Measurements from ENCODE around the gene PRKG1. TPM values are rescaled to one million over a fixed set of nuclear protein-coding genes. Genes with fewer than 3 reads are reported as not detected.

PRKG1 gene
- total RNA-seq, 1 experiment from 2014 or later, result 10.4 TPM

DNA sequence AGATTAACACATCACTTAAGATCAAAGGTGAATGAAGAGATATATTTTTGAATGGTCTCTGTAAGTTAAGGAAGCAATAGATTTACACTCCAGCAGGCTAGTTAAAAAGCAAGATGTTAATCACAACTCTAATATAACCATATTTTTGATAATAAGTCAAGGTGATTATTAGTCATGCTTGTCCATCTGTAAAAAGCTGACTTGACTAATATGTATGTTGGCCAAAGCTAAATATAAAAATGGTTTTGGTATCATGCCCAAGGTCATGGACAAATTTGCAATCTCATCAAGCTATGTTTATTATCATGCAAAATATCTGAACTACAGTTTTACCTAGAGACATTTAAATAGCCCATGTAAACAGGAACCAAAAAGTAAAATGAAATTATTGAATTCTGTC is 727.7 kb downstream of the PRKG1 start:
- no peak overlapping the region for H3K9ac ChIP-seq (ENCODE audit: extremely low read depth, insufficient read length, low read length)
- Mint-ChIP-seq H3K36me3 (ENCODE audit: insufficient read depth in 1 of 3, low read depth in 3 of 3) (no peaks in the 10 kb centered on the region), H3K4me1 (peaks cover 8 to 10% of the 10 kb centered on the region in 2 experiments), H3K27me3 (ENCODE audit: low read depth) (no peaks in the 10 kb centered on the region; the same call in 1 of the 2 replicates), H3K4me3 (no peak overlapping the region), H3K27ac (no peak overlapping the region), H3K9me3 (no peaks in the 10 kb centered on the region)
- no peak overlapping the region for H3K23ac ChIP-seq (ENCODE audit: insufficient read length, low read depth, low read length)
- no peak overlapping the region for H3K4ac ChIP-seq (ENCODE audit: low read depth, low read length)
- H3K56ac ChIP-seq (ENCODE audit: insufficient read length, low read depth, low read length), result no peak overlapping the region
- H2BK120ac ChIP-seq (ENCODE audit: low read depth, low read length, poor library complexity, severe bottlenecking), result no peak overlapping the region
- H4K8ac ChIP-seq (replicated peaks; ENCODE audit: insufficient read length, low read depth, low read length), result no peak overlapping the region
- no peak overlapping the region for H2BK5ac ChIP-seq (ENCODE audit: insufficient read length, low read length)
- H4K5ac ChIP-seq (ENCODE audit: insufficient read length, low read depth, low read length), result no peak overlapping the region
- H3K18ac ChIP-seq (ENCODE audit: insufficient read length, low read depth, low read length), result no peak overlapping the region
- no peak for DNase-seq
- H2BK15ac ChIP-seq (ENCODE audit: low read depth, low read length), result no peak overlapping the region
- H2AFZ ChIP-seq (ENCODE audit: low read length), result no peak overlapping the region
- H2BK20ac ChIP-seq (ENCODE audit: low read depth, low read length, poor library complexity, severe bottlenecking), result no peak overlapping the region
- H3T11ph ChIP-seq (ENCODE audit: low read length), result no peak overlapping the region
- H3K4me1 ChIP-seq (ENCODE audit: insufficient read depth, low read length), result no peaks in the 10 kb centered on the region; the same call in 1 of the 2 replicates
- TF ChIP-seq, protein P1, sequence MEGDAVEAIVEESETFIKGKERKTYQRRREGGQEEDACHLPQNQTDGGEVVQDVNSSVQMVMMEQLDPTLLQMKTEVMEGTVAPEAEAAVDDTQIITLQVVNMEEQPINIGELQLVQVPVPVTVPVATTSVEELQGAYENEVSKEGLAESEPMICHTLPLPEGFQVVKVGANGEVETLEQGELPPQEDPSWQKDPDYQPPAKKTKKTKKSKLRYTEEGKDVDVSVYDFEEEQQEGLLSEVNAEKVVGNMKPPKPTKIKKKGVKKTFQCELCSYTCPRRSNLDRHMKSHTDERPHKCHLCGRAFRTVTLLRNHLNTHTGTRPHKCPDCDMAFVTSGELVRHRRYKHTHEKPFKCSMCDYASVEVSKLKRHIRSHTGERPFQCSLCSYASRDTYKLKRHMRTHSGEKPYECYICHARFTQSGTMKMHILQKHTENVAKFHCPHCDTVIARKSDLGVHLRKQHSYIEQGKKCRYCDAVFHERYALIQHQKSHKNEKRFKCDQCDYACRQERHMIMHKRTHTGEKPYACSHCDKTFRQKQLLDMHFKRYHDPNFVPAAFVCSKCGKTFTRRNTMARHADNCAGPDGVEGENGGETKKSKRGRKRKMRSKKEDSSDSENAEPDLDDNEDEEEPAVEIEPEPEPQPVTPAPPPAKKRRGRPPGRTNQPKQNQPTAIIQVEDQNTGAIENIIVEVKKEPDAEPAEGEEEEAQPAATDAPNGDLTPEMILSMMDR (conservative IDR thresholded peaks at IDR 0.05), result no peak
- H2AK5ac ChIP-seq (ENCODE audit: insufficient read length, low read length), result no peak overlapping the region
- H3K27me3 ChIP-seq (ENCODE audit: insufficient read depth, low read length), result no peaks in the 10 kb centered on the region
- H4K91ac ChIP-seq (ENCODE audit: insufficient read length, low read depth, low read length), result no peak overlapping the region
- H3K9me3 ChIP-seq (ENCODE audit: control insufficient read depth, low read depth, low read length), result no peaks in the 10 kb centered on the region
- H2BK12ac ChIP-seq (ENCODE audit: insufficient read length, low read depth, low read length), result no peak overlapping the region
- H3K27ac ChIP-seq (ENCODE audit: insufficient read length, low read depth, low read length), result no peak overlapping the region
- H3K14ac ChIP-seq (ENCODE audit: insufficient read depth, low read length), result no peak overlapping the region
- no peaks in the 10 kb centered on the region for H4K20me1 ChIP-seq (ENCODE audit: control insufficient read depth, insufficient read depth, insufficient read length)
- H3K4me2 ChIP-seq (ENCODE audit: insufficient read depth, insufficient read length, low read length), result no peak overlapping the region
- H3K23me2 ChIP-seq (ENCODE audit: insufficient read length, low read depth, low read length, poor library complexity, severe bottlenecking), result no peaks in the 10 kb centered on the region
- no peaks in the 10 kb centered on the region for H3K79me2 ChIP-seq (ENCODE audit: insufficient read depth, low read length)
- H3K79me1 ChIP-seq (ENCODE audit: insufficient read depth, low read depth, low read length, poor library complexity, severe bottlenecking), result no peaks in the 10 kb centered on the region

Data from H9 (cell line).